ENCODE measurements around the gene FAHD2A. TPM values are rescaled to one million over a fixed set of nuclear protein-coding genes. Genes with fewer than 3 reads are reported as not detected.

Gene FAHD2A
- total RNA-seq, 4 donors from 2014 or later, result 4.4 to 62.4 (median 27.1) TPM

GRCh38 chr2:95380731-95381130 lies 21.8 kb upstream of the FAHD2A start:
- Histone ChIP-seq H3K27me3 (no peaks in the 10 kb centered on the region), H3K4me1 (no peaks in the 10 kb centered on the region), H3K27ac (no peak overlapping the region), H3K9me3 (no peaks in the 10 kb centered on the region), H3K36me3 (no peaks in the 10 kb centered on the region), H3K4me3 (no peak overlapping the region)
- no peak for DNase-seq
- no peak for TF ChIP-seq POLR2A (IDR thresholded peaks at IDR 0.05)
- TF ChIP-seq CTCF (IDR thresholded peaks at IDR 0.05), result no peak
- intact Hi-C loops (cut with DNase I; ENCODE audit: low total_unique reads), result no loop called here

GRCh38 chr2:95381212-95382191 lies 21.0 kb upstream of the FAHD2A start:
- no peak overlapping the region for H3K27ac ChIP-seq
- H3K36me3 ChIP-seq, result no peaks in the 10 kb centered on the region
- TF ChIP-seq CTCF (IDR thresholded peaks at IDR 0.05) (no peak), POLR2A (IDR thresholded peaks at IDR 0.05) (no peak)
- H3K9me3 ChIP-seq, result no peaks in the 10 kb centered on the region
- no peak overlapping the region for H3K4me3 ChIP-seq
- no peaks in the 10 kb centered on the region for H3K27me3 ChIP-seq
- H3K4me1 ChIP-seq, result no peaks in the 10 kb centered on the region
- intact Hi-C loops (cut with DNase I; ENCODE audit: low total_unique reads), result no loop called here
- peak in 1 of 2 donors; percentile 10 for DNase-seq

GRCh38 chr2:95382192-95382591 lies 20.3 kb upstream of the FAHD2A start:
- DNase-seq, result no peak
- intact Hi-C loops (cut with DNase I; ENCODE audit: low total_unique reads), result no loop called here
- no peaks in the 10 kb centered on the region for H3K4me1 ChIP-seq
- no peaks in the 10 kb centered on the region for H3K9me3 ChIP-seq
- no peaks in the 10 kb centered on the region for H3K27me3 ChIP-seq
- H3K27ac ChIP-seq, result no peak overlapping the region
- H3K36me3 ChIP-seq, result no peaks in the 10 kb centered on the region
- H3K4me3 ChIP-seq, result no peak overlapping the region
- TF ChIP-seq POLR2A (IDR thresholded peaks at IDR 0.05), result no peak
- no peak for TF ChIP-seq CTCF (IDR thresholded peaks at IDR 0.05)

GRCh38 chr2:95382686-95383634 lies 19.5 kb upstream of the FAHD2A start:
- TF ChIP-seq CTCF (IDR thresholded peaks at IDR 0.05) (no peak), POLR2A (IDR thresholded peaks at IDR 0.05) (no peak)
- intact Hi-C loops (cut with DNase I; ENCODE audit: low total_unique reads), result no loop called here
- Histone ChIP-seq H3K4me3 (no peak overlapping the region), H3K27ac (no peak overlapping the region), H3K27me3 (no peaks in the 10 kb centered on the region), H3K9me3 (no peaks in the 10 kb centered on the region), H3K4me1 (no peaks in the 10 kb centered on the region), H3K36me3 (no peaks in the 10 kb centered on the region)
- DNase-seq, result no peak
